Esophagus muscularis mucosa (tissue), 4 donors: ENCODE measurements around the gene TRIM7.
"Not testable (repeated sequence)": the region's sequence is repeated elsewhere in the genome, so short reads cannot be mapped to it uniquely, and the experiment has no call there.

Source experiments
- CTCF ChIP-seq, 3 experiments: fragments of 200-600 bp in 2 of 3; fragments of 450-650 bp in 1 of 3; sonication (generic) in 2 of 3; IDR thresholded peaks; one replicate each; pipeline ENCODE4 v1.5.1; 2017 to 2019; ENCODE audit warnings: antibody characterized with exemption in 3 of 3, mild to moderate bottlenecking in 2 of 3, moderate library complexity in 1 of 3
- EP300 ChIP-seq: sonication (generic); formaldehyde crosslinking; IDR thresholded peaks from one replicate; pipeline ENCODE4 v1.6.1; 2017; ENCODE audit warnings: antibody characterized with exemption
- POLR2AphosphoS5 ChIP-seq, 2 donors: sonication (generic); formaldehyde crosslinking; IDR thresholded peaks; one replicate each; pipeline ENCODE4 v1.6.1; 2017; ENCODE audit warnings: antibody characterized with exemption in 2 of 2

GRCh38 chr5:181214249-181214648 lies 9.3 kb upstream of the TRIM7 start:
- not testable (repeated sequence) for TF ChIP-seq CTCF (IDR thresholded peaks at IDR 0.05); EP300; POLR2AphosphoS5 (IDR thresholded peaks at IDR 0.05)
